ENCODE results near the gene ADAMTS16. TPM values are rescaled to one million over a fixed set of nuclear protein-coding genes. Genes with fewer than 3 reads are reported as not detected.

ADAMTS16 gene
- total and polyA plus RNA-seq, 9 of the 15 experiments (the other 6 are each of a cell fraction or from before 2014, with no cell fraction given) = not detected

DNA sequence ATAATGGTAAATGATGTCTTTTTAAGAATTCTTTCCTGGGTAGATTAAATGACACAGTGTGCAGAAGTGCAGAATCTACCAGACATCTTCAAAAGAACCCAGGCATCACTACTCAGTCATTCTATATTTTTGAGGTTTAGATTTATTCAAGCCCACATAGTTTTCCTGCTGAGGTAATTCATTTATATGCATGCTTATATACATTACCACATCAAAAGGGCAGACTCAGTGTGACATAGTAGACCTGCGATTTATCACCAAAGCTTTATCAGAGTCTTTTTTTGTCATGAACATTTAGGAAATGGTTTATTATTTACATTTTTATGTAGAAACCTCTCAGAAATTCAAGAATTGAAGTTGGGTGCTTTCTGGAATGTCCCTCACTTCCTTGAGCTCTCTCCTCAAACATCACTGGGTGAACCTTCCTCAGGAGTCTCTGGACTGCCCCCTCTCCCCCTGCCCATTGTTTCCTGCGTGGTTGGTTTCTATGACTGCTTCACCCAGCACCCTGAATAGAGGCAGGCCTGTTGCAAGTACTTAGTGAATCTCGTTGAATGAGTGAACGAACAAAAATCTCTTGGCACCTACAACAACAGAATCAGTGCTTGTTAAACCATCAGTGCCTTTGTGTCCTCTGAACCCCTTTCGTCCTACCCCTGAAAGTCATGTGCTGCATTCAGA, 42.5 kb downstream of the ADAMTS16 start:
- in situ Hi-C loops (cut with MboI) (no loop called here), intact Hi-C loops (cut with micrococcal nuclease) (no loop called here)
- ChIA-PET CTCF (ENCODE audit: low intra/inter-chr PET ratio) (no interaction called here), POLR2A (no interaction called here)
- Histone ChIP-seq H3K36me3 (ENCODE audit: control insufficient read depth, insufficient read depth, low read length) (no peaks in the 10 kb centered on the region), H3K27me3 (ENCODE audit: control insufficient read depth in 2 of 2, insufficient read depth in 2 of 2, low read length in 2 of 2) (peaks cover 0 to 17% of the 10 kb centered on the region in 2 experiments; a peak in 2 of 5 replicates), H3K79me2 (ENCODE audit: control insufficient read depth, insufficient read depth, low read length) (no peaks in the 10 kb centered on the region), H3K9me3 (replicated peaks; ENCODE audit: control insufficient read depth, insufficient read depth, low read depth, low read length) (no peaks in the 10 kb centered on the region), H4K20me1 (replicated peaks; ENCODE audit: control insufficient read depth, insufficient read depth, low read length) (no peaks in the 10 kb centered on the region; the same call in 1 of the 2 replicates), H3K4me3 (no peak overlapping the region), H3K9me1 (ENCODE audit: control insufficient read depth, insufficient read depth, low read length) (no peaks in the 10 kb centered on the region), H3K4me1 (replicated peaks in 1 of 2; ENCODE audit: control insufficient read depth in 2 of 2, insufficient read depth in 2 of 2, low read length in 2 of 2) (no peaks in the 10 kb centered on the region), H3K4me2 (ENCODE audit: insufficient read depth, low read length) (no peak overlapping the region), H3K27ac (ENCODE audit: extremely low read depth, low read depth, low read length) (no peak overlapping the region), H3K9ac (ENCODE audit: insufficient read depth in 1 of 2, low read depth in 2 of 2, low read length in 2 of 2) (no peak overlapping the region), H2AFZ (ENCODE audit: low read depth, low read length) (no peak overlapping the region)
- WGBS (ENCODE audit: insufficient coverage, low coverage, missing lambda C conversion rate) = 0% methylated on average over 5 of the region's 5 CpGs
- TF ChIP-seq CTBP1 (IDR thresholded peaks at IDR 0.05; ENCODE audit: borderline replicate concordance) = no peak
- BruUV-seq (replicated peaks) = no TSS peak
- DNase-seq (ENCODE audit: extremely low read depth in 1 of 4, low spot score in 3 of 4) = no peak
- no peak for FAIRE-seq
- no peak for ATAC-seq

- WGBS (ENCODE audit: insufficient coverage, low coverage, missing lambda C conversion rate) = 2% methylated on average over 16 of the region's 16 CpGs
- intact Hi-C loops (cut with micrococcal nuclease) (no loop called here), in situ Hi-C loops (cut with MboI) (no loop called here)
- H2AFZ ChIP-seq (ENCODE audit: low read depth, low read length) = no peak overlapping the region
- H3K36me3 ChIP-seq (ENCODE audit: control insufficient read depth, insufficient read depth, low read length) = no peaks in the 10 kb centered on the region
- ATAC-seq = no peak
- peaks cover 0 to 17% of the 10 kb centered on the region in 2 experiments; a peak in 2 of 5 replicates for H3K27me3 ChIP-seq (ENCODE audit: control insufficient read depth in 2 of 2, insufficient read depth in 2 of 2, low read length in 2 of 2)
- POLR2A ChIA-PET = interaction anchor here (0.5 kb wide), 1 partner anchor 221 kb away, joined by 3 read pairs; no protein-coding TSS in a partner anchor
- no peak overlapping the region for H3K9ac ChIP-seq (ENCODE audit: insufficient read depth in 1 of 2, low read depth in 2 of 2, low read length in 2 of 2)
- no peak overlapping the region for H3K4me2 ChIP-seq (ENCODE audit: insufficient read depth, low read length)
- no peak overlapping the region for H3K27ac ChIP-seq (ENCODE audit: extremely low read depth, low read depth, low read length)
- H3K4me1 ChIP-seq (replicated peaks in 1 of 2; ENCODE audit: control insufficient read depth in 2 of 2, insufficient read depth in 2 of 2, low read length in 2 of 2) = no peaks in the 10 kb centered on the region
- H3K4me3 ChIP-seq = no peak overlapping the region
- DNase-seq (ENCODE audit: extremely low read depth in 1 of 4, low spot score in 3 of 4) = no peak
- FAIRE-seq = no peak
- no peaks in the 10 kb centered on the region; the same call in 1 of the 2 replicates for H4K20me1 ChIP-seq (replicated peaks; ENCODE audit: control insufficient read depth, insufficient read depth, low read length)
- no peaks in the 10 kb centered on the region for H3K9me1 ChIP-seq (ENCODE audit: control insufficient read depth, insufficient read depth, low read length)
- CTCF ChIA-PET (ENCODE audit: low intra/inter-chr PET ratio) = no interaction called here
- no peaks in the 10 kb centered on the region for H3K9me3 ChIP-seq (replicated peaks; ENCODE audit: control insufficient read depth, insufficient read depth, low read depth, low read length)
- H3K79me2 ChIP-seq (ENCODE audit: control insufficient read depth, insufficient read depth, low read length) = no peaks in the 10 kb centered on the region
- no TSS peak for BruUV-seq (replicated peaks)
- TF ChIP-seq ZEB2 (IDR thresholded peaks at IDR 0.05) (no peak), ZMIZ1 (IDR thresholded peaks at IDR 0.05; ENCODE audit: low read depth in 2 of 2, low read length in 2 of 2) (no peak)
Measured at GRCh38 chr5:5183189-5183699, 43.1 kb downstream of the ADAMTS16 start.
